Measurements from ENCODE around the gene AGMAT.

DNA sequence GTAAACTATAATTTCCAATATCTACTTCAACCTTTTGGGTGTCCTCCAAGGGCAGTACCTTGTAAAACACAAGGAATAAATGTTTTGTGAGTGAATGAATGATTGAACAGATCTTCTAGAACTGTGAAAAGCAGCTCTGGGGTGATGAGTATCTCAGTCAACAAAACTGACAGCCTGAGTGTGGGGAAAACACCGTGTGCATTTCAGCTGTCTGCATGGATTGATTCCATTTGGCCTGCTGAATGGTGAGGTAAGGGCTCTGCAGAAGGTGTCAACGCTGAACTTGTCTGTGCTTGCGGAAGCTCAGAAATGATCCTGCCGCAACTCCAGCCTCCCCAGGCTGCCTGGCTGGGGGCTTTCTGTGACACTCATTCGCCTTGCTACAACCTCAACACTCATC, 7.4 kb upstream of the AGMAT start:
- TF ChIP-seq, protein P1, sequence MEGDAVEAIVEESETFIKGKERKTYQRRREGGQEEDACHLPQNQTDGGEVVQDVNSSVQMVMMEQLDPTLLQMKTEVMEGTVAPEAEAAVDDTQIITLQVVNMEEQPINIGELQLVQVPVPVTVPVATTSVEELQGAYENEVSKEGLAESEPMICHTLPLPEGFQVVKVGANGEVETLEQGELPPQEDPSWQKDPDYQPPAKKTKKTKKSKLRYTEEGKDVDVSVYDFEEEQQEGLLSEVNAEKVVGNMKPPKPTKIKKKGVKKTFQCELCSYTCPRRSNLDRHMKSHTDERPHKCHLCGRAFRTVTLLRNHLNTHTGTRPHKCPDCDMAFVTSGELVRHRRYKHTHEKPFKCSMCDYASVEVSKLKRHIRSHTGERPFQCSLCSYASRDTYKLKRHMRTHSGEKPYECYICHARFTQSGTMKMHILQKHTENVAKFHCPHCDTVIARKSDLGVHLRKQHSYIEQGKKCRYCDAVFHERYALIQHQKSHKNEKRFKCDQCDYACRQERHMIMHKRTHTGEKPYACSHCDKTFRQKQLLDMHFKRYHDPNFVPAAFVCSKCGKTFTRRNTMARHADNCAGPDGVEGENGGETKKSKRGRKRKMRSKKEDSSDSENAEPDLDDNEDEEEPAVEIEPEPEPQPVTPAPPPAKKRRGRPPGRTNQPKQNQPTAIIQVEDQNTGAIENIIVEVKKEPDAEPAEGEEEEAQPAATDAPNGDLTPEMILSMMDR (IDR thresholded peaks at IDR 0.05) = no peak
- TF ChIP-seq POLR2A (IDR thresholded peaks at IDR 0.05) = no peak

Data from esophagus squamous epithelium (tissue), 4 donors.